Ectodermal cell (in vitro differentiated cells): ENCODE results near the gene TFAP2C.
A peak's percentile ranks its signal among the peaks of the same experiment; 100 is the strongest.

Experiments
- H3K27ac ChIP-seq: 2 replicates; pipeline ENCODE4 v1.7.0; 2013; ENCODE audit warnings: mild to moderate bottlenecking, low read depth, low read length; ENCODE audit not compliant: insufficient read depth, poor library complexity, severe bottlenecking
- H3K27me3 ChIP-seq: 2 replicates; pipeline ENCODE4 v1.7.0; 2013; ENCODE audit warnings: mild to moderate bottlenecking, low read length; ENCODE audit not compliant: insufficient read depth, control insufficient read depth, poor library complexity, severe bottlenecking
- H3K36me3 ChIP-seq: one replicate; pipeline ENCODE4 v1.7.0; 2013; ENCODE audit warnings: low read length; ENCODE audit not compliant: control insufficient read depth, insufficient read depth
- H3K4me1 ChIP-seq: one replicate; pipeline ENCODE4 v1.7.0; 2013; ENCODE audit warnings: low read length; ENCODE audit not compliant: control insufficient read depth, insufficient read depth
- H3K4me3 ChIP-seq: 2 replicates; pipeline ENCODE4 v1.7.0; 2013; ENCODE audit warnings: low read depth, low read length, control low read depth; ENCODE audit not compliant: insufficient read depth
- H3K9me3 ChIP-seq: 2 replicates; pipeline ENCODE4 v1.7.0; 2013; ENCODE audit warnings: mild to moderate bottlenecking, low read length, moderate library complexity; ENCODE audit not compliant: control insufficient read depth
- WGBS, 2 experiments: methylation state at CpG; one replicate each; pipeline ENCODE4 v1.1.7; 2013; ENCODE audit warnings: missing lambda C conversion rate in 2 of 2; 5-methylcytosine and 5-hydroxymethylcytosine counted together

TFAP2C gene

GRCh38 chr20:56628015-56628872 lies 862 bp upstream of the TFAP2C start:
- Histone ChIP-seq H3K4me1 (peaks cover 35% of the 10 kb centered on the region), H3K9me3 (no peaks in the 10 kb centered on the region), H3K36me3 (no peaks in the 10 kb centered on the region), H3K27me3 (peaks cover 86% of the 10 kb centered on the region), H3K4me3 (peak overlapping the region; percentile 47), H3K27ac (no peak overlapping the region)
- WGBS, 2 experiments: 1 to 2% methylated on average over 48 of the region's 48 CpGs

- Histone ChIP-seq H3K27ac (no peak overlapping the region), H3K4me3 (peak overlapping the region; percentile 47), H3K27me3 (peaks cover 80% of the 10 kb centered on the region), H3K9me3 (no peaks in the 10 kb centered on the region), H3K36me3 (no peaks in the 10 kb centered on the region), H3K4me1 (peaks cover 36% of the 10 kb centered on the region)
- 0% methylated on average over 39 of the region's 39 CpGs for WGBS, 2 experiments
Observed at GRCh38 chr20:56629464-56630085, 469 bp downstream of the TFAP2C start.

GRCh38 chr20:56630086-56630493 lies 984 bp downstream of the TFAP2C start:
- H3K4me1 ChIP-seq: peaks cover 39% of the 10 kb centered on the region
- H3K27me3 ChIP-seq: peaks cover 75% of the 10 kb centered on the region
- H3K36me3 ChIP-seq: no peaks in the 10 kb centered on the region
- peak overlapping the region; percentile 47 for H3K4me3 ChIP-seq
- WGBS, 2 experiments: 1% methylated on average over 38 of the region's 38 CpGs
- no peak overlapping the region for H3K27ac ChIP-seq
- H3K9me3 ChIP-seq: no peaks in the 10 kb centered on the region

GRCh38 chr20:56630506-56631317 lies 1.6 kb downstream of the TFAP2C start:
- Histone ChIP-seq H3K27me3 (peaks cover 68% of the 10 kb centered on the region), H3K4me3 (peak overlapping the region; percentile 47), H3K36me3 (no peaks in the 10 kb centered on the region), H3K4me1 (peaks cover 35% of the 10 kb centered on the region), H3K9me3 (no peaks in the 10 kb centered on the region), H3K27ac (no peak overlapping the region)
- 0% methylated on average over 82 of the region's 82 CpGs for WGBS, 2 experiments

GRCh38 chr20:56631318-56631989 lies 2.3 kb downstream of the TFAP2C start:
- peak overlapping the region; percentile 47 for H3K4me3 ChIP-seq
- H3K27ac ChIP-seq: no peak overlapping the region
- 4% methylated on average over 48 of the region's 48 CpGs for WGBS, 2 experiments
- H3K27me3 ChIP-seq: peaks cover 61% of the 10 kb centered on the region
- H3K9me3 ChIP-seq: no peaks in the 10 kb centered on the region
- peaks cover 32% of the 10 kb centered on the region for H3K4me1 ChIP-seq
- H3K36me3 ChIP-seq: no peaks in the 10 kb centered on the region

- Histone ChIP-seq H3K4me1 (peaks cover 28% of the 10 kb centered on the region), H3K9me3 (no peaks in the 10 kb centered on the region), H3K36me3 (no peaks in the 10 kb centered on the region), H3K27me3 (peaks cover 56% of the 10 kb centered on the region), H3K27ac (no peak overlapping the region), H3K4me3 (peak overlapping the region; percentile 47)
- WGBS, 2 experiments: 34% methylated on average over 5 of the region's 5 CpGs
Observed at GRCh38 chr20:56631990-56632327, 2.9 kb downstream of the TFAP2C start.

- WGBS, 2 experiments: 93% methylated on average over 2 of the region's 2 CpGs
- Histone ChIP-seq H3K27ac (no peak overlapping the region), H3K4me1 (peaks cover 15% of the 10 kb centered on the region), H3K9me3 (no peaks in the 10 kb centered on the region), H3K36me3 (no peaks in the 10 kb centered on the region), H3K4me3 (no peak overlapping the region), H3K27me3 (peaks cover 32% of the 10 kb centered on the region)
Observed at GRCh38 chr20:56634307-56634706, 5.2 kb downstream of the TFAP2C start.

- H3K4me3 ChIP-seq: no peak overlapping the region
- H3K27me3 ChIP-seq: peaks cover 27% of the 10 kb centered on the region
- 60 to 64% methylated on average over 11 to 13 of the region's 13 CpGs for WGBS, 2 experiments
- H3K27ac ChIP-seq: no peak overlapping the region
- H3K36me3 ChIP-seq: no peaks in the 10 kb centered on the region
- H3K9me3 ChIP-seq: no peaks in the 10 kb centered on the region
- peaks cover 15% of the 10 kb centered on the region for H3K4me1 ChIP-seq
Observed at GRCh38 chr20:56634735-56635385, 5.8 kb downstream of the TFAP2C start.

GRCh38 chr20:56636716-56637115 lies 7.6 kb downstream of the TFAP2C start:
- peaks cover 10% of the 10 kb centered on the region for H3K27me3 ChIP-seq
- no peaks in the 10 kb centered on the region for H3K9me3 ChIP-seq
- H3K36me3 ChIP-seq: peaks cover 6% of the 10 kb centered on the region
- 61 to 77% methylated on average over 3 of the region's 3 CpGs for WGBS, 2 experiments
- no peak overlapping the region for H3K27ac ChIP-seq
- H3K4me1 ChIP-seq: peaks cover 13% of the 10 kb centered on the region
- no peak overlapping the region for H3K4me3 ChIP-seq
